IMR-90 (cell line): ENCODE results near the gene ACACB. TPM values are rescaled to one million over a fixed set of nuclear protein-coding genes. Genes with fewer than 3 reads are reported as not detected.

Source experiments
- ATAC-seq: fragments of 200-7000 bp; cut with Tn5 transposase; 2 replicates; pipeline ENCODE4 v1.9.1; 2020; ENCODE audit warnings: low read depth, mild to moderate bottlenecking, moderate library complexity
- BruUV-seq: library from RNA; stranded (reverse); fragments of 400-500 nt; replicated peaks from 2 replicates; lab custom pipeline; 2021; lab: Mats Ljungman, UMichigan
- CTCF ChIA-PET: fragments of 300-600 bp; formaldehyde crosslinking; extraction: SDS; loops from one replicate; lab custom pipeline; 2021; ENCODE audit warnings: antibody characterized with exemption; lab: Yijun Ruan, JAX
- POLR2A ChIA-PET: fragments of 300-600 bp; sonication (Branson Sonifier 250); formaldehyde crosslinking; loops from one replicate; lab custom pipeline; 2022; ENCODE audit warnings: antibody characterized with exemption; ENCODE audit not compliant: unreplicated experiment; lab: Charles Lee
- DNase-seq: peaks from one replicate; pipeline ENCODE4 v3.0.0; 2013
- H2AFZ ChIP-seq: replicated peaks from 2 replicates; pipeline ENCODE3; 2013; ENCODE audit warnings: low read length, mild to moderate bottlenecking; ENCODE audit not compliant: poor library complexity
- H2AK5ac ChIP-seq: 2 replicates; pipeline ENCODE4 v1.6.1; 2013; ENCODE audit warnings: low read depth, low read length, inconsistent platforms
- H2AK9ac ChIP-seq: replicated peaks from 2 replicates; pipeline ENCODE3; 2013; ENCODE audit warnings: mild to moderate bottlenecking, low read depth, low read length, moderate library complexity; ENCODE audit not compliant: poor library complexity
- H2BK120ac ChIP-seq: 2 replicates; pipeline ENCODE4 v1.6.1; 2013; ENCODE audit warnings: low read depth, low read length, inconsistent platforms
- H2BK15ac ChIP-seq: 3 replicates; pipeline ENCODE4 v1.6.1; 2013; ENCODE audit warnings: low read depth, low read length, inconsistent platforms
- H2BK20ac ChIP-seq: 2 replicates; pipeline ENCODE4 v1.6.1; 2013; ENCODE audit warnings: low read depth, mild to moderate bottlenecking, inconsistent platforms, low read length, moderate library complexity
- H2BK5ac ChIP-seq: 2 replicates; pipeline ENCODE4 v1.6.1; 2013; ENCODE audit warnings: mild to moderate bottlenecking, low read depth, low read length, inconsistent platforms; ENCODE audit not compliant: poor library complexity, severe bottlenecking
- H3K14ac ChIP-seq: replicated peaks from 2 replicates; pipeline ENCODE4 v1.6.1; 2013; ENCODE audit warnings: low read depth, low read length, inconsistent platforms
- H3K18ac ChIP-seq: 2 replicates; pipeline ENCODE4 v1.6.1; 2013; ENCODE audit warnings: low read depth, low read length, control low read depth
- H3K23ac ChIP-seq: 2 replicates; pipeline ENCODE4 v1.6.1; 2013; ENCODE audit warnings: low read depth, low read length, inconsistent platforms
- H3K27ac ChIP-seq: 2 replicates; pipeline ENCODE4 v1.5.1; 2013; ENCODE audit warnings: mild to moderate bottlenecking, control low read depth, low read length; ENCODE audit not compliant: insufficient read depth
- H3K27me3 ChIP-seq: 2 replicates; pipeline ENCODE4 v1.6.1; 2013; ENCODE audit warnings: low read length; ENCODE audit not compliant: control insufficient read depth, insufficient read depth
- H3K36me3 ChIP-seq: 2 replicates; pipeline ENCODE4 v1.6.1; 2013; ENCODE audit warnings: low read length, mixed read lengths; ENCODE audit not compliant: control insufficient read depth, insufficient read depth
- H3K4ac ChIP-seq: 2 replicates; pipeline ENCODE4 v1.6.1; 2013; ENCODE audit warnings: low read depth, low read length, inconsistent platforms
- H3K4me1 ChIP-seq: 2 replicates; pipeline ENCODE4 v1.6.1; 2013; ENCODE audit warnings: low read length, mixed read lengths; ENCODE audit not compliant: control insufficient read depth, insufficient read depth
- H3K4me2 ChIP-seq: 2 replicates; pipeline ENCODE4 v1.6.1; 2013; ENCODE audit warnings: low read depth, mild to moderate bottlenecking, control low read depth, low read length, moderate library complexity
- H3K4me3 ChIP-seq: 2 replicates; pipeline ENCODE4 v1.5.1; 2013; ENCODE audit warnings: low read depth, mild to moderate bottlenecking, control low read depth, low read length, moderate library complexity; ENCODE audit not compliant: insufficient read depth
- H3K56ac ChIP-seq: 2 replicates; pipeline ENCODE4 v1.6.1; 2013; ENCODE audit warnings: low read length, inconsistent platforms; ENCODE audit not compliant: insufficient read depth; ENCODE audit errors: extremely low read depth
- H3K79me1 ChIP-seq, 2 experiments: 2 replicates each; pipeline ENCODE4 v1.6.1; 2013; ENCODE audit warnings: low read length in 2 of 2, inconsistent platforms in 1 of 2, low read depth in 1 of 2
- H3K9ac ChIP-seq: 2 replicates; pipeline ENCODE4 v1.6.1; 2013; ENCODE audit warnings: low read depth, low read length, control low read depth
- H3K9me1 ChIP-seq: 2 replicates; pipeline ENCODE4 v1.6.1; 2013; ENCODE audit warnings: low read length, inconsistent platforms; ENCODE audit not compliant: insufficient read depth
- H3K9me3 ChIP-seq: 2 replicates; pipeline ENCODE4 v1.6.1; 2013; ENCODE audit warnings: low read length; ENCODE audit not compliant: control insufficient read depth, insufficient read depth
- H4K20me1 ChIP-seq: 2 replicates; pipeline ENCODE4 v1.6.1; 2013; ENCODE audit warnings: low read length, inconsistent platforms; ENCODE audit not compliant: insufficient read depth
- H4K5ac ChIP-seq: 2 replicates; pipeline ENCODE4 v1.6.1; 2013; ENCODE audit warnings: mild to moderate bottlenecking, low read depth, low read length, control low read depth
- H4K8ac ChIP-seq, 2 experiments: 2 replicates each; pipeline ENCODE4 v1.6.1; 2013; ENCODE audit warnings: low read depth in 2 of 2, low read length in 2 of 2, control low read depth in 1 of 2, inconsistent platforms in 1 of 2
- H4K91ac ChIP-seq: 2 replicates; pipeline ENCODE4 v1.6.1; 2013; ENCODE audit warnings: low read depth, low read length, inconsistent platforms; ENCODE audit not compliant: insufficient read depth
- BHLHE40 ChIP-seq: fragments of 150-350 bp; IDR thresholded peaks from 2 replicates; pipeline ENCODE4 v1.6.1; 2016; ENCODE audit warnings: mild to moderate bottlenecking, low read depth, low read length
- CEBPB ChIP-seq: IDR thresholded peaks from 2 replicates; pipeline ENCODE4 v1.6.1; 2012; ENCODE audit warnings: low read depth, low read length, improper control_type of control experiment
- CHD1 ChIP-seq: IDR thresholded peaks from 2 replicates; pipeline ENCODE4 v1.6.1; 2012; ENCODE audit warnings: low read depth, low read length, improper control_type of control experiment
- CTCF ChIP-seq: conservative IDR thresholded peaks from 2 replicates; pipeline ENCODE4 v1.5.1; 2012; ENCODE audit warnings: mild to moderate bottlenecking, low read depth, low read length, improper control_type of control experiment
- ELK1 ChIP-seq: fragments of 150-350 bp; IDR thresholded peaks from 2 replicates; pipeline ENCODE4 v1.6.1; 2016; ENCODE audit warnings: low read depth, mild to moderate bottlenecking, low read length, moderate library complexity, borderline replicate concordance
- FOS ChIP-seq: fragments of 150-350 bp; IDR thresholded peaks from 2 replicates; pipeline ENCODE4 v1.6.1; 2016; ENCODE audit warnings: low read depth, low read length
- MAFK ChIP-seq: IDR thresholded peaks from 2 replicates; pipeline ENCODE4 v1.6.1; 2012; ENCODE audit warnings: low read depth, low read length, improper control_type of control experiment
- MAZ ChIP-seq: IDR thresholded peaks from 2 replicates; pipeline ENCODE4 v1.6.1; 2012; ENCODE audit warnings: low read depth, mild to moderate bottlenecking, low read length, improper control_type of control experiment, moderate library complexity, borderline replicate concordance
- MXI1 ChIP-seq: IDR thresholded peaks from 2 replicates; pipeline ENCODE4 v1.6.1; 2012; ENCODE audit warnings: low read depth, mild to moderate bottlenecking, low read length, moderate library complexity, borderline replicate concordance
- NFE2L2 ChIP-seq: fragments of 150-350 bp; IDR thresholded peaks from 2 replicates; pipeline ENCODE4 v1.6.1; 2016; ENCODE audit warnings: low read depth, mild to moderate bottlenecking, low read length
- POLR2A ChIP-seq: IDR thresholded peaks from 2 replicates; pipeline ENCODE4 v1.6.1; 2012; ENCODE audit warnings: mild to moderate bottlenecking, low read depth, low read length
- RAD21 ChIP-seq: IDR thresholded peaks from 2 replicates; pipeline ENCODE4 v1.6.1; 2012; ENCODE audit warnings: low read length, improper control_type of control experiment
- RCOR1 ChIP-seq: IDR thresholded peaks from 2 replicates; pipeline ENCODE4 v1.6.1; 2012; ENCODE audit warnings: mild to moderate bottlenecking, low read length, improper control_type of control experiment; ENCODE audit not compliant: insufficient replicate concordance
- RFX5 ChIP-seq: IDR thresholded peaks from 2 replicates; pipeline ENCODE4 v1.8.0; 2012; ENCODE audit warnings: low read depth, mild to moderate bottlenecking, low read length, moderate library complexity
- SMC3 ChIP-seq: fragments of 150-350 bp; IDR thresholded peaks from 2 replicates; pipeline ENCODE4 v1.6.1; 2016; ENCODE audit warnings: low read depth, mild to moderate bottlenecking, antibody characterized with exemption, low read length, moderate library complexity
- USF2 ChIP-seq: fragments of 150-350 bp; IDR thresholded peaks from 2 replicates; pipeline ENCODE4 v1.6.1; 2017; ENCODE audit warnings: mild to moderate bottlenecking, antibody characterized with exemption, low read length, low read depth
- WGBS, 2 experiments: methylation state at CpG; one replicate each; pipeline versions ENCODE4 v1.1.5 to v1.1.7; 2013; ENCODE audit warnings: missing lambda C conversion rate in 2 of 2; ENCODE audit not compliant: insufficient read length in 1 of 2; ENCODE audit errors: extremely low coverage in 2 of 2; 5-methylcytosine and 5-hydroxymethylcytosine counted together
- dilution Hi-C: fragments of 300-500 bp; cut with HindIII; formaldehyde crosslinking; loops from one replicate; pipeline ENCODE4 v1.14.3; 2018; ENCODE audit warnings: low sequenced_read_pairs; ENCODE audit not compliant: unreplicated experiment
- in situ Hi-C: fragments of 300-500 bp; cut with MboI; formaldehyde crosslinking; loops from 3 replicates; pipeline ENCODE4 v1.14.3; 2019; ENCODE audit warnings: low sequenced_read_pairs, inconsistent platforms, mixed read lengths
- intact Hi-C: fragments of 100-400 bp; cut with micrococcal nuclease; formaldehyde crosslinking; loops from 2 replicates; pipeline ENCODE4 v1.10.0; 2022
- polyA plus RNA-seq, 3 experiments: library from polyadenylated mRNA; depleted of rRNA; stranded (reverse); fragments of >200 nt; gene quantifications; 2 replicates each; pipeline ENCODE4 v1.2.3, GENCODE V29; 2012; ENCODE audit warnings: low replicate concordance in 1 of 3
- total RNA-seq: library from RNA; depleted of rRNA; stranded (reverse); fragments of >200 nt; gene quantifications from 2 replicates; pipeline ENCODE4 v1.2.3, GENCODE V29; 2012

Gene ACACB
- total and polyA plus RNA-seq, 2 of the 4 experiments (the other 2 are of a cell fraction), result 2.0 to 2.1 TPM

DNA sequence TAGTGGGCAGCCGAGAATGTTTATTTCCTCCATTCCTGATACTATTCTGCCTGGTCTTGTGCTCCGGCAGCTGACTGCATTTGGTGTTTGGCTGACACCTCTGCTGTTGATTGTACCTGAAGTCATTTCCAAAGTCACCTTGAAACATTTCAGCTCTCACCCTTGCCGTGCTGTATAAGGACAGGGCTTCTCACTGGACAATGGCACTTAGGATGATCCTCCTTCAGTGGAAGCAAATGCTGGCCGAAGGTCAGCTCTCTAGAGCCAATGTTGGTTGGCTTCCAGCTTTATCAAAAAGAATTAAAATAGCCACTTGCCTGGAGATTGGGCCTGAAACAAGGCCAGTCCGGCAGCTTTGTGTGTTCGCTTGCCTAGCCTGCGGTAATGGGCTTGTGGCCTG lies 44.0 kb downstream of the ACACB start:
- TF ChIP-seq POLR2A (no peak), MAZ (no peak), RFX5 (no peak), RAD21 (no peak), USF2 (no peak), RCOR1 (no peak), SMC3 (no peak), MAFK (no peak), ELK1 (no peak), FOS (no peak), BHLHE40 (no peak), CHD1 (no peak), CEBPB (no peak), MXI1 (no peak), NFE2L2 (no peak), CTCF (no peak)
- dilution Hi-C loops, result no loop called here
- ChIA-PET POLR2A (no interaction called here), CTCF (no interaction called here)
- Histone ChIP-seq H3K4me2 (no peak overlapping the region), H2BK5ac (no peak overlapping the region), H3K14ac (no peak overlapping the region), H3K4ac (no peak overlapping the region), H4K20me1 (no peaks in the 10 kb centered on the region), H3K9me1 (0 out of 2 replicates have a peak, but pooled peaks cover 2% of the 10 kb centered on the region), H3K79me1 (0 out of 4 replicates have a peak, but pooled peaks cover 0 to 6% of the 10 kb centered on the region in 2 experiments), H2AK9ac (no peak overlapping the region), H3K27ac (no peak overlapping the region), H3K18ac (no peak overlapping the region), H4K8ac (no peak overlapping the region), H4K91ac (no peak overlapping the region), H2AK5ac (no peak overlapping the region), H3K4me1 (no peaks in the 10 kb centered on the region), H3K56ac (no peak overlapping the region), H3K27me3 (no peaks in the 10 kb centered on the region), H3K23ac (no peak overlapping the region), H2BK15ac (no peak overlapping the region; the same call in 2 of the 3 replicates), H3K36me3 (no peaks in the 10 kb centered on the region), H2BK120ac (no peak overlapping the region), H4K5ac (no peak overlapping the region), H2AFZ (no peak overlapping the region), H3K4me3 (no peak overlapping the region), H3K9ac (no peak overlapping the region), H2BK20ac (no peak overlapping the region), H3K9me3 (no peaks in the 10 kb centered on the region)
- in situ Hi-C loops, result no loop called here
- WGBS, 2 experiments, result 85% methylated on average over 3 of the region's 7 CpGs; no CpG with 5 or more reads in 1 of the 2 experiments
- ATAC-seq, result no peak
- intact Hi-C loops, result no loop called here
- no TSS peak for BruUV-seq
- no peak for DNase-seq
